ENCODE results near the gene CAPN14.

DNA sequence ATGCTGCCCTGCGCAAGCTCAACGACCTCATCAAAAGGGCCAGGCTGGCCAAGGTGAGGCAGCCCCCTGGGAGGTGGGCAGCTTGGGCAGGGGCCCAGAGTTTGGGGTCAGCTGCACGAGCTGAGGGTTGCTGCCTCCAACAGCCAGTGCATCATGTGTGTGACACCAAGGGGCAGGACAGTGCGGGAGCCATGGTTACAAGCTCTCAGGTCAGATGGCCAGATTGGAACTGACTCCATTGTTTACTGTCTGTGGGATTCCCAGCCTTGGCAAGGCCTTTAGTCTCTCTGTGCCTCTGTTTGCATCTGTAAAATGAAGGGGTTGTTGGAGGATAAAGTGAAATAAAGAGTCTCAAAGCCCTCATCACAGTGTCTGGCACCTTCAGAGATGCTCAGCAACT is 43.6 kb upstream of the CAPN14 start:
- TF ChIP-seq CTCF (IDR thresholded peaks at IDR 0.05; ENCODE audit: low read depth, low read length, missing input control) (no peak), RAD21 (IDR thresholded peaks at IDR 0.05) (no peak)
- TF ChIP-seq, protein P1, sequence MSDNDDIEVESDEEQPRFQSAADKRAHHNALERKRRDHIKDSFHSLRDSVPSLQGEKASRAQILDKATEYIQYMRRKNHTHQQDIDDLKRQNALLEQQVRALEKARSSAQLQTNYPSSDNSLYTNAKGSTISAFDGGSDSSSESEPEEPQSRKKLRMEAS (IDR thresholded peaks at IDR 0.05), result no peak

Measured in liver (tissue), 3 donors.